Measurements from ENCODE around the gene WAC.

WAC gene

GRCh38 chr10:28587270-28587969 is 54.5 kb downstream of the WAC start:
- DNase-seq (ENCODE audit: low read depth), result peak; percentile 44
- H3K4me3 ChIP-seq (ENCODE audit: control insufficient read depth, low read depth, low read length), result no peak overlapping the region
- no peak for TF ChIP-seq CTCF (conservative IDR thresholded peaks at IDR 0.05; ENCODE audit: control insufficient read depth, insufficient read depth, low read depth, low read length)

- no peak overlapping the region for H3K4me3 ChIP-seq (ENCODE audit: control insufficient read depth, low read depth, low read length)
- DNase-seq (ENCODE audit: low read depth), result peak; percentile 76
- TF ChIP-seq CTCF (conservative IDR thresholded peaks at IDR 0.05; ENCODE audit: control insufficient read depth, insufficient read depth, low read depth, low read length), result peak; percentile 37
These were observed 55.0 kb downstream of the WAC start for GRCh38 chr10:28587970-28588290.

DNA sequence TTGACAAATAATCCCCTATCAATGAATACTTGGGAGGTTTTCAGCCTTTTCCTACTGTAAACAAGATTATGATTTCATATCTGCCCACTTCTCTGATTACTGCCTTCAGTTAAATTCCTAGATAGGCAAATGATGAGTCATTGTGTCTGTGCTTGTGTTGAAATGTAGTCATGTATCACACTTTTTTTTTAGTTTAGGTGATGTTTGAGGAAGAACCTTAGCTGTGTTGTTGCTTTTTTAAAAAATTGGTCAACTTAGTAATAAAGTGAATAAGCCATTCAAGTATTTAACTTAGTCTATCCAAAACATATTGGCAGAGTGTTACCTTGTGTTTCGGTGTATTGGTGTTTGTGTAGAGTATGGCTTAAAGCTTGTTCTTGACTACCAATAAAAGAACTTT is 60.0 kb downstream of the WAC start:
- no peak for TF ChIP-seq CTCF (conservative IDR thresholded peaks at IDR 0.05; ENCODE audit: control insufficient read depth, insufficient read depth, low read depth, low read length)
- peak; percentile 77 for DNase-seq (ENCODE audit: low read depth)
- H3K4me3 ChIP-seq (ENCODE audit: control insufficient read depth, low read depth, low read length), result no peak overlapping the region

- no peak for TF ChIP-seq CTCF (conservative IDR thresholded peaks at IDR 0.05; ENCODE audit: control insufficient read depth, insufficient read depth, low read depth, low read length)
- DNase-seq (ENCODE audit: low read depth), result no peak
- no peak overlapping the region for H3K4me3 ChIP-seq (ENCODE audit: control insufficient read depth, low read depth, low read length)
These were observed 60.9 kb downstream of the WAC start for GRCh38 chr10:28593811-28594210.

GRCh38 chr10:28594406-28594805 is 61.5 kb downstream of the WAC start:
- no peak for DNase-seq (ENCODE audit: low read depth)
- no peak for TF ChIP-seq CTCF (conservative IDR thresholded peaks at IDR 0.05; ENCODE audit: control insufficient read depth, insufficient read depth, low read depth, low read length)

DNA sequence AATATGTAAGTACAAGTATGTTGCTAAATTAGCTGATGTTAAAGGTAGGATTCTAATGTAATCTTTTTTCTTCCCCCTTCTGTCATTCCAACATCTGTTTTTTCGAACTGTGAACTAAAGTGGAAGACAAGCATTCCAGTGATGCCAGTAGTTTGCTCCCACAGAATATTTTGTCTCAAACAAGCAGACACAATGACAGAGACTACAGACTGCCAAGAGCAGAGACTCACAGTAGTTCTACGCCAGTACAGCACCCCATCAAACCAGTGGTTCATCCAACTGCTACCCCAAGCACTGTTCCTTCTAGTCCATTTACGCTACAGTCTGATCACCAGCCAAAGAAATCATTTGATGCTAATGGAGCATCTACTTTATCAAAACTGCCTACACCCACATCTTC is 62.7 kb downstream of the WAC start:
- TF ChIP-seq CTCF (conservative IDR thresholded peaks at IDR 0.05; ENCODE audit: control insufficient read depth, insufficient read depth, low read depth, low read length), result no peak
- no peak for DNase-seq (ENCODE audit: low read depth)
- no peak overlapping the region for H3K4me3 ChIP-seq (ENCODE audit: control insufficient read depth, low read depth, low read length)

More at GRCh38 chr10:28594406-28594805, 61.5 kb downstream of the WAC start:
- H3K4me3 ChIP-seq (ENCODE audit: control insufficient read depth, low read depth, low read length), result no peak overlapping the region

DNA sequence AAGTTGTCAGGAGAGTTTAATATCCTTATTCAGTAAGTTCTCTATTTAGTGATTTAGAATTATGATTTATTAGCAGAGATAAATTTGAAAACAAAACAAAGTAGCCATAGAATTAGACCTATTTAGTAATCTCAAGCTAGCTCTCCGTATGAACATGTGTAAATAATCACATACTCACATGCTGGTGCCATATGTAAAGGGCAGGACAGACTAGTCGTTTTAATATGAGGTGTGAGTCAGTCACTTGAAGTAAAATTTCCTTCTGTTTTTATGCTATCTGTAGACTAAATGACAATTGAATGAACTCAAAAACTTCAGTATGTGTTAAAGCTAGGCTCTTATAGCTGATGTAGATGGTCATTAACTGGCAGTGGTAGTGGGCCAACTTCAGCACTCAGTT is 67.1 kb downstream of the WAC start:
- peak; percentile 54 for DNase-seq (ENCODE audit: low read depth)
- no peak for TF ChIP-seq CTCF (conservative IDR thresholded peaks at IDR 0.05; ENCODE audit: control insufficient read depth, insufficient read depth, low read depth, low read length)
- H3K4me3 ChIP-seq (ENCODE audit: control insufficient read depth, low read depth, low read length), result no peak overlapping the region

Data from fibroblast of mammary gland (primary cell).